Stimulated activated CD8-positive, alpha-beta memory T cell treated with anti-CD3 and anti-CD28 coated beads, Interleukin-15, amount 100 ng/mL, for 1 hour (primary cell): ENCODE measurements around the gene PIK3C2A.

Experiments used
- DNase-seq: peaks from one replicate; pipeline ENCODE4 v3.0.0-alpha.2; 2020; ENCODE audit warnings: low read depth

The PIK3C2A gene

DNA sequence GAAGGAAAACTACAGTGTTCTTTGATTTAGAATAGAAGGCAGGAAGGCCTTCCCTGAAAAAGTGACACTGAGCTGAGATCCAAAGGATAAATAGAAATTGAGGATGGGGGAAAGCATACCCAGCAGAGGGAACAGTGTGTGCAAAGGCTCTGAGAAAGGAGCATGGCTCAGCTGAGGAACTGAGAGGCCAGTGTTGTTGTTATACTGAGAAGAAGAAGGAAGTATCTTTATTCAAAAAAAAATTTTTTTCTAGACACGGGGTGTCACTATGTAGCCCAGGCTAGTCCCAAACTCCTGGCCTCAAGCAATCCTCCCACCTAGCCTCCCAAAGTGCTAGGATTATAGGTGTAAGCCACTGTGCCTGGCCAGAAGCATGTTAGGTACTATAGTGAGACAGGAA lies 3.5 kb upstream of the PIK3C2A start:
- DNase-seq: no peak

DNA sequence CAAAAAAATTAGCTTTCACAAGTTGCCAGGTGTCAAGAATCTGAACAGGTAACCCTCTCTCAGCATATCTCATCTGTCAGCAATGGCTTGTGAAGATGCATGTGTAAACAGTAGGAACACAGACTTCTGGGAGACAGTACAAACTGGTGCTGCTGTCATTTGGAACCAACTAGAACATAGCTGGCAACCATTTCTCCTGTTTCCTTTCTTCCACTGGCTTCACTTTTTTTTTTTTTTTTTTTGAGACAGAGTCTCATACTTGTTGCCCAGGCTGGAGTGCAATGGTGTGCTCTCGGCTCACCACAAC lies 2.1 kb upstream of the PIK3C2A start:
- no peak for DNase-seq

- no peak for DNase-seq
Measured at GRCh38 chr11:17208257-17208999, 642 bp upstream of the PIK3C2A start.

DNA sequence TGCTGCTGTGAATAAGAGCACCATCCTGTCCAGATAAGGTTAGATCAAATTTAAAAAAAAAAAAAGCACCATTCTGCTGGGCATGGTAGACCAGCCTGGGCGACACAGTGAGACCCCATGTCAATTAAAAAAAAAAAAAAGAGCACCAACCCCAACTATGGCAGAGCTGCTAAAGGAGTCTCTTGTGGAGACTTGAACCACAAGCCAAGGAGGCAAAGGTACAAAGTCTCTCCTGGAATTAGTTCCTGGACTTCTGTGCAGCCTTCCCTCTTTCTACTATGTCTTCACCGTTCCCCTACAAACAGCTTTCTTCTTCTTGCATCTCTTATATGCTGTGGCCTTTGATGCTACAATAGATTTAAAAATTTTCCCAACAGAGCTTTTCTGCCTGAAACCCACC lies 1.3 kb downstream of the PIK3C2A start:
- DNase-seq: no peak

GRCh38 chr11:17197431-17197898 lies 10.3 kb downstream of the PIK3C2A start:
- no peak for DNase-seq

DNA sequence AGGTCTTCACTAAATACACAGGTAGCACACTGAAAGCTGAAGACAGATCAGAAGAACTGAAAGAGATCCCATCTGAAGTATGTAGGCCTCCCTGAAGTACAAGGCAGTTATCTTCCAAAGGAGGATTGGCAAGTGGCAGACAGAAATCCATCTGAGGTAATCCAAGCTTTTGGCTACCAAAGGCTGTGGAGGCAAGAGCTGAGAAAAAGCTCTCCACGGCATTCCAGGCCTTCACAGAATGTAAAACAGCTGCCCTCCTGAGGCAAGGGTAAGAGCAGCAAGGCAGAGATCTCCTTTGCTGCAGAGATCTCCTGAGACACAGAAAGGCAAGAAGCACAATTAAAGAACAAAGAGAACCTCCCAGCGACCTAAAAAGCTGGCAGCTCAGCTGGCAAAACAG lies 19.1 kb downstream of the PIK3C2A start:
- no peak for DNase-seq

GRCh38 chr11:17186932-17187692 lies 20.7 kb downstream of the PIK3C2A start:
- no peak for DNase-seq

GRCh38 chr11:17185938-17186337 lies 21.8 kb downstream of the PIK3C2A start:
- DNase-seq: no peak

DNA sequence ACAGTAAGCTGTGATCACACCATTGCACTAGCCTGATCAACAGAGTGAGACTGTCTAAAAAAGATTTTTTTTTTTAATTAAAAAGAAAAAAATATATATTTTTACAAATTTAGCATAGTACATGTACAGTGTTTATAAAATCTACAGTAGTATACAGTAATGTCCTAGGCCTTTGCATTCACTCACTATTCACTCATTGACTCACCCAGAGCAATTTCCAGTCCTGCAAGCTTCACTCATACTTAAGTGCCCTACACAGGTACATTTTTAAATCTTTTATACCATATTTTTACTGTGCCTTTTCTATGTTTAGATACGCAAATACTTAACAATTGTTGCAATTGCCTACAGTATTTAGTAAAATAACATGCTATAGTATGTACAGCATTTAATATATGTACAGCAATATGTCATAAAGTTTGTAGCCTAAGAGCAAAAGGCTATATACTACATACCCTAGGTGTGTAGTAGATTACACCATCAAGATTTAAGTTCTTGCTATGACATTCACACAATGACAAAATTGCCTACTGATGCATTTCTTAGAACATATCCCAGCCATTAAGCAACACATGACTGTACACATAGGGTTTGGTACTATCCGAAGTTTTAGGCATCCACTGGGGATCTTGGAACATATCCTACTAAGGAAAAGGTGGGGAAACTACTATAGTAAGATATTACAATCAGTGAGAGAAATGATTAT lies 22.8 kb downstream of the PIK3C2A start:
- DNase-seq: no peak

GRCh38 chr11:17183836-17184235 lies 23.9 kb downstream of the PIK3C2A start:
- no peak for DNase-seq

DNA sequence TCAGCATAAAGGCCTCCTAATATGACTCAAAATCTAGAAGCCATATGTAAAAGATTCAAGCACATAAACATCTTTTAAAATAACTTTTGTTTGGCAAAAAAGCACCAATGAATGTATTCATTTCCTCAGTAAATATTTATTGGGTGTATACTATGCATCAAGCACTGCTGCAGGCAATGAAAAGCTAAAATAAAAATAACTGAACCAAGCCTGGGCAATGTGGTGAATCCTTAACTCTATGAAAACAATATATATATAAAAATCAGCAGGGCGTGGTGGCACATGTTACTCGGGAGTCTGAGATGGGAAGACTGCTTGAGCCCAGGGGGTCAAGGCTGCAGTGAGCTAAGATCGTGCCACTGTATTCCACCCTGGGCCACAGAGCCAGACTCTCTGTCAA lies 27.8 kb downstream of the PIK3C2A start:
- no peak for DNase-seq

- DNase-seq: no peak
Measured at GRCh38 chr11:17173332-17173731, 34.5 kb downstream of the PIK3C2A start.

- DNase-seq: no peak
Measured at GRCh38 chr11:17171916-17172315, 35.9 kb downstream of the PIK3C2A start.

DNA sequence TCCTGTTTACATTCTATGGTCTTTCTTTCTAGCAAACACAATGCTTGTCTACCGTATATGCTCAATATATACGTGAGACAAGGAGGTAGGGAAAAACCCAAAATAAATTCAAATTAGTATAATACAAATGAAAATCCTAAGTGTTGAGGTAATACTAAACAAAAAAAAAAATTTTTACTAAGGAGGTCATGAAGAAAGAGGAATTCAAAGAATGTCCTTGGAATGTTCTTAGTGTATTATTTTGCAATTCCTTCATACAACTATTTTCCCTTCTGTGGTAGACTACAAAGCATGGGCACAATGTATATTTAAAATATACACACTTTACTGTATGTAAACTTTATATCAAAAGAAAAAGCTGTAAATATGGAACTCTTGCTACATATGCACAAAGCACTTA lies 36.4 kb downstream of the PIK3C2A start:
- no peak for DNase-seq

- DNase-seq: no peak
Measured at GRCh38 chr11:17169876-17170275, 37.9 kb downstream of the PIK3C2A start.

DNA sequence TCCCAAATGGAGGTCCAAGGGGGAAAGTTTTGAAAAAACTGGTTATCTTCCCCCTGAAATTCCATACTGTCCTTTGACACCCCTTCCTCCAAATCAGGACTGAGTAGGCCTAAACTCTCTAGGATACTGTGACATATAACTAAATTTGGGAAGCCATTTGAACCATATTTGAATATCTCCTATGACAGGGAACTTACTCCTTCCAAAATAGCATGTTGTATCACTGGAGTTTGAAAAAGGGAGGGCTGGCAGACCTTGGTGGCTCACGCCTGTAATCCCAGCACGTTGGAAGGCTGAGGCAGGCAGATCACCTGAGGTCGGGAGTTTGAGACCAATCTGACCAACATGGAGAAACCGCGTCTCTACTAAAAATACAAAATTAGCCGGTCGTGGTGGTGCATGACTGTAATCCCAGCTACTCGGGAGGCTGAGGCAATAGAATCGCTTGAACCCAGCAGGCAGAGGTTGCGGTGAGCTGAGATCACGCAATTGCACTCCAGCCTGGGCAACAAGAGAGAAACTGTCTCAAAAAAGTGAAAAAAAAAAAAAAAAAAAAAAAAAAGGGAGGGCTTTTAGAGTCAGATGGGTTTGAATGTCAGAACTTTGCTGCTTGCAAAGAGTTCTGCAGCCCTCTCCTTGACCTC lies 42.4 kb downstream of the PIK3C2A start:
- no peak for DNase-seq

DNA sequence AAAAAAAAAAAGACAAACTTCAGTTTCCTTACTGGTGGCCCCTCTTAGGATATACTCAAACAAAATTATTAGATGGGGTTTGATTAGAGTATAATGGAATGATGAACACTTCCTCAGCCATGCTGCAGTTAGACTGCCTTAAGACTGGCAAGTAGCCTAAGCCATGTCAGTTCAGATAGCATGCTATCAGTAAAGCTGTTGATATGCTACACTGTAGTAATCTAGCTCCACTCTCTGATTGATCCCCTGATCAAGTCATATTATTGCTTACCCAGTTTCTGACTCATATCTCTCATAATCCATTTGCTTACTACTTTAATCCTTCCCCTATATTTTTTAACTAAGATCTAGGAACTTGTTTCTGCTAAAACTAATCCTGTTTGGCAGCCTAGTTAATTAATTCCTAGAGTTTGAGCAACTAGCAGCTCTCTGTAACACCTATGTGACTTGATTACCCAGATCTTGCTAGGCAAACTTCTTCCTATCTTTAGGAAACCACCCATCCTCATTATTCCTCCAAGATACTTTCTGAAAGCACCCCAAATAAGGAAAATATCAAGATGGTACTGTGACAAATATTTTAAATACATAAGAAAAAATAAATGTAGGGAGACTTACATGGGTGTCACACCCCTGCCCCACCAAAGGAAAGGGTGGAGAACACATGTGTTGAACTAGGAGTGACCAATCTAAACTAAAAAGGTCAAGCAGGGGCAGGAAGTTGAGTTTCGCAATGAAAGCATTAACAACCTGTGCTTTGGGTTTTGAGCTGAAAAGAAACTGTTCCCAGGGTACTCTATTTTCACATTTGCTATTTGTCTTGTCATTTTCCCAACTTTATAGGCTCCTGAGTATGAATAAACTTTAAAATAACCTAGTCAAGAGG lies 43.2 kb downstream of the PIK3C2A start:
- DNase-seq: no peak

GRCh38 chr11:17163736-17164135 lies 44.0 kb downstream of the PIK3C2A start:
- no peak for DNase-seq

DNA sequence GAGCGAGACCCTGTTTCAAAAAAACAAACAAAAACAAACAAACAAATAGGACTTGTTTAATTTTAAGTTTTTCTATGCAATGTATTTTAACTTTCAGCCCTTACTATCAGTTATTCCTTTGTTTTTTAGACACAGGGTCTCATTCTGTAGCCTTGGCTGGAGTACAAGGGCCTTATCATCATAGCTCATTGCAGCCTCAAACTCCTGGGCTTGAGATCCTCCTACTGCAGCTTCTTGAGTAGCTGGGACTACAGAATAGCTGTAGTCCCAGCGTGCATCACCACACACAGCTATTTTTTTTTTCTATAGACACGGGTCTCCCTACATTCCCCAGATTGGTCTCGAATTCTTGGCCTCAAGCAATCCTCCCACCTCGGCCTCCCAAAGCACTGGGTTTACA lies 44.5 kb downstream of the PIK3C2A start:
- no peak for DNase-seq

DNA sequence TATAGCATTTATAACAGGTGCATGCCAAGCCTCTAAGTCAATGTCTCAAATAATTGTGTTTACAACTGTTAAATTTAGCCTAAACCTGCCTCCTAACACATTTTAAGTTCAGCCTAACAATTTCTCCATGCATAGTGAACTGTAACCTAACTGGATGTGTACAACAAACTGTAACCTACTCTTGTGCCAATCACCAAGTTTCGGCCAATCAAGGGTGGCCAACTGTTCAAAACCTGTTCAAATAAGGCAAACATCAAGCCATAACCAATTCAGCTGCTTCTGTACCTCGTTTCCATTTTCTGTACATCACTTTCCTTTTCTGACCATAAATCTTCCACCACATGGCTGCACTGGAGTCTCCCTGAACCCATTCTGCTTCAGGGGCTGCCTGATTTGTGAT lies 45.4 kb downstream of the PIK3C2A start:
- DNase-seq: no peak

DNA sequence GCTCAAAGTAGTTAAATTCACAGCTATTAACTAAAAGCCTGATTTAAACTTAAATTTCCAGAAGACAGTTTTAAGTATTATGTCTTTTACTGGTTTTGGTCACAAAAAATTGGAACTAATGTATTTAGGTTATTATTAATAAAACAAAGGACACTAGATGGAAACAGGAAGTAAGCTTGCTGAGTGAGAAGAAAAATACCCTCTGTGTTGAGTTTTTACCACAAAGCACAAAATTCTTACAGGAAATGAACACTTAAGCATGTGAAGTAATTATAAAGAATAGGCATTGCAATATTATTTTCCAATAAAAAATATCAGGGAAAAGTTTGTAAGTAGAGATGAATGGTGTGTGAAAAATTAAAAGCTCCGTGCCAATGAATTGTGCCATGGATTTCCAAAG lies 46.3 kb downstream of the PIK3C2A start:
- DNase-seq: no peak

- no peak for DNase-seq
Measured at GRCh38 chr11:17159441-17159840, 48.3 kb downstream of the PIK3C2A start.
